Activated CD8-positive, alpha-beta memory T cell treated with anti-CD3 and anti-CD28 coated beads, Interleukin-2, amount 50 U/mL, for 4 hours (primary cell): Measurements from ENCODE around the gene CXCL3.

Experiments used
- DNase-seq: peaks from one replicate; pipeline ENCODE4 v3.0.0-alpha.2; 2020

CXCL3 gene

DNA sequence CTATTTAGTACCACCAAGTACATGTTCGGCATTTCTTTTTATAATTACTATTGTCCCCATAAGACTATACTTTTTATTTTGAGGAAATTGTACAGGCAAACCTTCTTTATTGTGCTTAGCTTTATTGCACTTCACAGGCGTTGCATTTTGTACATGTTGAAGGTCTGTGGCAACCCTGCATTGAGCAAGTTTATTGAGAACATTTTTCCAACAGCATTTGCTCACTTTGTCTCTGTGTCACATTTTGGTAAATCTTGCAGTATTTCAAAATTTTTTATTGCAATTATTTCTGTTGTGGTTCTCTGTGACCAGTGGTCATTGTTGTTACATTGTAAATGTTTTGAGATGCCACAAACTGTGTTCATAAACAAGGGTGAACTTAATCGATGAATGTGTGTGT lies 29.2 kb downstream of the CXCL3 start:
- no peak for DNase-seq

DNA sequence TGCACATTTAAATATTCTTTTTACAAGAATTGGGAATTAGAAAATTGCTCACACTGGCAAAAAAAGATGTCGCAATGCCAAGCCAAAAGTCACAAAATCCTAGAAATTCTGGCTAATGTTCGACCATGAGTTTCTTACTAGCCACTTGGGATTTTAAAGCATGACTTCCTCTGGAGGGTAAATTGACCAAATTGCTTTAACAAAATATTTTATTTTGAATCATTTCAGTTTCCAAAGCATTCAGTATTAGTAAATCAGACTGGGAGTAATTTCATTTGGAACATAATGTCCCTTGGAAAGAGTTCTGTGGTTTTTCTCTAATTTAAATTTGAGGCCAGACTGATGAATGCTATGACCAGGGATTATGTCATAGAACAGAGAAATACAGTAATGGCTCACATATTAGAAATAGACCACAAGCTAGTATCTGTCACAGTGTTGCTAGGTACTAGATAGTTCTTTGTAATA lies 32.4 kb downstream of the CXCL3 start:
- no peak for DNase-seq

DNA sequence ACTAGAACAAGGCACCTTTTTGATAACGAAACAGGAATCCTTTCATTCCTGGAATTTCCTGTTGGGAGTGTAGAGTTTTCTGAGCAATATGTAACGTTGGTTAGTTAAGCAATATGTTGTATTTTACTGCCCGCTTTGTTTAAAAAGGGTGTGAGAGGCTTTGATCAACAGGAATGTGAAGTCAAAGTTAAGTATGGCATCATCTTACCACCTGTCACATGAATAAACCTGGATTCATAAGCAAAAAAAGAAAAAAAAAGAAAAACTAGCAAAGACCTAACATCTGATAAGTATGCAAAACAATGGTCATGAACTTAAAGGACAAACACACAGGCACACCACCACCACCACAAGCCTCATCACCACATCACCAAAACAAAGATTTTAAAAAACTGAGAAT lies 33.0 kb downstream of the CXCL3 start:
- no peak for DNase-seq

- DNase-seq: no peak
Observed at GRCh38 chr4:74004668-74005067, 33.8 kb downstream of the CXCL3 start.

DNA sequence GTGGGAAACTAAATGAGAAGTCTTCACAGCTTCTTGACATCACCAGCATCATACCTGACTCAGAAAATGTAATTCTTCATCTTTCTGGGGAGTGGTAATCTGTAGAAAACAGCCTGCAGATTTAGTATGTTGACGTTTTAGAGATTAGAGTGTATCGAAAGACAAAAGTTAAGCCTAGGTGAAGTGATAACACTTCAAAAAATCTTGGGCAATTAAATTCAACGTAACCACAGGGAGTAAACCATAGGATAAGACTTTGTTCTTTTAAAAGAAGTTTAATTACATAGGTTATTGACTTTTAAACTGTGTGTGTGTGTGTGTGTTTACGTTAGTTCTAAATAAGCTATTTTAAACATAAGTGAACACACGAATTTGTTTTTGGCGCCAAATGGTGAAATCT lies 38.2 kb downstream of the CXCL3 start:
- no peak for DNase-seq

DNA sequence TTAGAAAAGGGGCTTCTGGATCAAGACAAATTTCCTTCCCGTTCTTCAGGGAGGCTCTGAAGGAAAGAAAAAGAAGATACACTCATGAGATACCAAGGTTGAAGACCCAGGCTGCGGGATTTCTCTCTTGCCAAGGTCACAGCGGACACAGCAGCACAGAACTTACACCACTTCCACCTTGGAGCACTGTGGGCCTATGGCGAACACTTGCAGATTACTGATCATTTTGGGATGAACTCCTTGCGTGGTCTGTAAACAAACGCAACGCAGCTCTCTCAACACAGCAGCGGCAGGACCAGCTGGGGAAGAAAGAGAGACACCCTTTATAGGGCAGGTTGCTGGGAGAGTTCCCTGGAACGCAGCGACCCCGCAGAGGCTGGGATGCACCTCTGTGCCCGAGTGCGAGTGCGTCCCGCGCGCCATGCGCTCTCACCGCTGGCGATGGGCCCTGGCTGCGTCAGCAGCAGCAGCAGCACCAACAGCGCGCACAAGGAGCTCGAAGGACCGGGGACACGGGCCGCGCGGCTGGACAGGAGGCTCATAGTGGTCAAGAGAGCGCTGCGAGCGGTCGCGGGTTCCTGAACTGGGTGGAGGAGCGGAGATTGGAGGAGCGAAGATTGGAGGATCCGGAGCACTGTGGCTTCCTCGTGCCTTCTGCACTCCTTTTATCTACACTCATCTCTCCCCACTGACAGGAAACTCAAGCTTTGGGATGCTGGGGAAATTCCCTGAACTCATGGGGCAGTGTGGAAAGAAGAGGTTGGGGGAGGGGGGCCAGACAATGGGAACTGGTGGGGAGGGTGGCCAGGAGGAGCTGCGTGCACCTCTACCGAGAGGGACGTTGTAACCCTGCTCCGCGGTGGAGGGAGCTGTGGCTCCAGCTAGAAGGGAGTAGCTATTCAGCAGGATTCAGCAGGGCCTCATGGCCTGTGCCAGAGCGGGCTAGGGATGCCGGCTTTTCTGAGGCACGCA lies 40.2 kb downstream of the CXCL3 start, which contains the start of gene CXCL5:
TSS of gene CXCL5 (minus strand) at position 638 of the 972 bp plus-strand sequence. CDS start at position 542, 96 bp downstream.
- DNase-seq: no peak

GRCh38 chr4:73992050-73992449 lies 46.4 kb downstream of the CXCL3 start:
- no peak for DNase-seq

- no peak for DNase-seq
Observed at GRCh38 chr4:73991742-73992000, 46.8 kb downstream of the CXCL3 start.

GRCh38 chr4:73990988-73991741 lies 47.3 kb downstream of the CXCL3 start:
- DNase-seq: no peak

DNA sequence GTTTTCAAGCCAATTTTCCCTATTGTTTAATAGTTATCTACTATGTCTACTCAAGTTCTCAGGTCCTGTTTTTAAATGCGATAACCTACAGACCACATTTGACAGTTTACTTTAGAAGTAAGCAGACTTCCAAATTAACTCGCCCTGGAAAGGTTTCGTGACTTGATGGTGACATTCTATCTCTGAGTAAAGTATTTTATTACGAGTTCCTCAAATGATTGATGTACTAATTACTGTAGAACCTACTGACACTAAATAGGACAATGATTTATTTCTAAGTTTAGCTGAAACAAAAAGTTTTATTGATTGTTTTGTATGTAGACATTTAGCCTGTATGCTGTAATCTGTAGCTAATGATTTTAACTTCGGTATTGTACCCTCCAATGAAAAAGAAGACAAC lies 48.6 kb downstream of the CXCL3 start:
- no peak for DNase-seq

- no peak for DNase-seq
Observed at GRCh38 chr4:73989031-73989430, 49.5 kb downstream of the CXCL3 start.

DNA sequence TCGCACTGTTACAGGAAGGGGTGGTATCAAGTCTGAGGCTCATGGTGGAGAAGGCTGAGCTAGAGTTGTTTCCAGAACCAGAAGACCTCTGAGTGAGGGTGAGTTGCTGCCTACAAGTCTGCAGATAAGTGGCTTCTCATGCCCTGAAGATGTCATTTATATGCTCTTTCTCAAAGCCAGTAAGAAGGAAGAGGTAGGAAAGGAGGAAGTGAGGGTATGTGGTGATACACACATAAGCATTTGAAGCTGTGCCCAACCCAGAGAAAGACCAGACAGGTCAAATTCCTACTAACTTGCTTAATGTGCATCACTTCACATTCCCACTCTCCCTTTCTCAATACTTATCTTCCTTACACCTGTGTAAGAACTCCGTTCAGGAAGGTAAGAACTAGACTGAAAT lies 50.4 kb downstream of the CXCL3 start, which contains the start of gene PPBP:
TSS of gene PPBP (minus strand) at position 130 of the 400 bp plus-strand sequence. CDS start at position 43, 87 bp downstream.
- DNase-seq: no peak
